Activated naive CD4-positive, alpha-beta T cell treated with anti-CD3 and anti-CD28 coated beads, Interleukin-2, amount 50 U/mL, for 24 hours (primary cell): ENCODE results near the gene ECSCR.
"Not testable (repeated sequence)": the region's sequence is repeated elsewhere in the genome, so short reads cannot be mapped to it uniquely, and the experiment has no call there.

ENCODE experiments used
- H3K27ac Mint-ChIP-seq: one replicate; pipeline ENCODE4 v1.8.0; 2021; ENCODE audit warnings: mild to moderate bottlenecking, mixed read lengths
- H3K27me3 Mint-ChIP-seq: one replicate; pipeline ENCODE4 v1.8.0; 2021; ENCODE audit warnings: mixed read lengths
- H3K36me3 Mint-ChIP-seq: one replicate; pipeline ENCODE4 v1.8.0; 2021; ENCODE audit warnings: mixed read lengths
- H3K4me1 Mint-ChIP-seq: one replicate; pipeline ENCODE4 v1.8.0; 2021; ENCODE audit warnings: mixed read lengths
- H3K4me3 Mint-ChIP-seq: one replicate; pipeline ENCODE4 v1.8.0; 2021; ENCODE audit warnings: mild to moderate bottlenecking, mixed read lengths
- H3K9me3 Mint-ChIP-seq: one replicate; pipeline ENCODE4 v1.8.0; 2021; ENCODE audit warnings: mixed read lengths

Gene ECSCR

GRCh38 chr5:139413153-139413552, 49.4 kb downstream of the ECSCR start:
- no peak overlapping the region for H3K4me3 Mint-ChIP-seq
- H3K27ac Mint-ChIP-seq: no peak overlapping the region
- H3K4me1 Mint-ChIP-seq: peaks cover 34% of the 10 kb centered on the region
- H3K36me3 Mint-ChIP-seq: no peaks in the 10 kb centered on the region
- H3K27me3 Mint-ChIP-seq: no peaks in the 10 kb centered on the region
- H3K9me3 Mint-ChIP-seq: no peaks in the 10 kb centered on the region

GRCh38 chr5:139410993-139411828, 51.3 kb downstream of the ECSCR start:
- H3K27ac Mint-ChIP-seq: no peak overlapping the region
- H3K27me3 Mint-ChIP-seq: no peaks in the 10 kb centered on the region
- peaks cover 39% of the 10 kb centered on the region for H3K4me1 Mint-ChIP-seq
- no peaks in the 10 kb centered on the region for H3K9me3 Mint-ChIP-seq
- no peaks in the 10 kb centered on the region for H3K36me3 Mint-ChIP-seq
- H3K4me3 Mint-ChIP-seq: no peak overlapping the region

DNA sequence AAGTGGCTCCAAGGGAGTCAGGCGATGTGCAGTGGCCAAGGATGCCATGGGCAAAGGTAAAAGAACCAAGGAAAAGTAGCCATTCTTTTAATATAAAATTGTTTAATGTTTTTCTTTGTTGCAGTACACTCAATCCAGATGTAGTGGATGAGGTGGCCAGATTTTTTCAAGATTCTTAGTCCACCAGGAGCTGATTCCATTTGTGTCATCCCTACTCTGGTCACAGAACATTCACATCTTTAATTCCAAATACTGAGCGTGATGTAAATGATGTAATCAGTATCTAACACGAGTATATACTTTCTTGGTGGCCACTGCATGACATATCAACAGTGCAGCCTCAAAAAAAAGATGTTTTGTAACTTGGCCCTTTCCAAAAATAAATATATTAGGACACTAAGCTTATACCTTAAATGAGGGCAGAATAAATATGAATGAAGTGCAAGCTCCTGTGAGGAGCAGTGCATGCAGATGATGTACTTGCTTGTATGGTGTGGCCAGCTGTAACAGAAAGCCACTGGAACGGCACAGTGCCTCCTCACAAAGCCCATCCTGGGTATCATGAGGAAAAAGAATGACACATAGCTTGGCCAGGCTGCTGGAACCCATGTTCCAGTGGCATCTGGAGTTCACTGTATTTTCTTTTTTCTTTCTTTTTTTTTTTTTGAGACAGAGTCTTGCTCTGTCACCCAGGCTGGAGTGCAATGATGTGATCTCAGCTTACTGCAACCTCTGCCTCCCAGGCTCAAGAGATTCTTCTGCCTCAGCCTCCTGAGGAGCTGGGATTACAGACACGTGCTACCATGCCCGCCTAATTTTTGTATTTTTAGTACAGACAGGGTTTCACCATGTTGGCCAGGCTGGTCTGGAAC, 52.2 kb downstream of the ECSCR start:
- no peak overlapping the region for H3K4me3 Mint-ChIP-seq
- no peaks in the 10 kb centered on the region for H3K27me3 Mint-ChIP-seq
- no peak overlapping the region for H3K27ac Mint-ChIP-seq
- no peaks in the 10 kb centered on the region for H3K36me3 Mint-ChIP-seq
- H3K9me3 Mint-ChIP-seq: no peaks in the 10 kb centered on the region
- H3K4me1 Mint-ChIP-seq: peaks cover 30% of the 10 kb centered on the region

GRCh38 chr5:139409116-139409515, 53.4 kb downstream of the ECSCR start:
- H3K27ac Mint-ChIP-seq, H3K4me3 Mint-ChIP-seq, H3K27me3 Mint-ChIP-seq, H3K9me3 Mint-ChIP-seq, H3K36me3 Mint-ChIP-seq: not testable (repeated sequence)
- peaks cover 24% of the 10 kb centered on the region for H3K4me1 Mint-ChIP-seq

- no peaks in the 10 kb centered on the region for H3K36me3 Mint-ChIP-seq
- H3K4me3 Mint-ChIP-seq: no peak overlapping the region
- peaks cover 25% of the 10 kb centered on the region for H3K4me1 Mint-ChIP-seq
- H3K27me3 Mint-ChIP-seq: no peaks in the 10 kb centered on the region
- peak overlapping the region; percentile 75 for H3K27ac Mint-ChIP-seq
- no peaks in the 10 kb centered on the region for H3K9me3 Mint-ChIP-seq
Observed at GRCh38 chr5:139408191-139408590, 54.4 kb downstream of the ECSCR start.

- H3K27ac Mint-ChIP-seq: peak overlapping the region; percentile 43
- H3K4me3 Mint-ChIP-seq: no peak overlapping the region
- H3K9me3 Mint-ChIP-seq: no peaks in the 10 kb centered on the region
- H3K36me3 Mint-ChIP-seq: no peaks in the 10 kb centered on the region
- H3K27me3 Mint-ChIP-seq: no peaks in the 10 kb centered on the region
- H3K4me1 Mint-ChIP-seq: peaks cover 32% of the 10 kb centered on the region
Observed at GRCh38 chr5:139407517-139407916, 55.0 kb downstream of the ECSCR start.

GRCh38 chr5:139406963-139407362, 55.6 kb downstream of the ECSCR start:
- Mint-ChIP-seq H3K9me3 (no peaks in the 10 kb centered on the region), H3K27me3 (no peaks in the 10 kb centered on the region), H3K27ac (no peak overlapping the region), H3K4me3 (no peak overlapping the region), H3K4me1 (peaks cover 34% of the 10 kb centered on the region), H3K36me3 (no peaks in the 10 kb centered on the region)

- no peaks in the 10 kb centered on the region for H3K36me3 Mint-ChIP-seq
- H3K9me3 Mint-ChIP-seq: no peaks in the 10 kb centered on the region
- H3K27ac Mint-ChIP-seq: peak overlapping the region; percentile 99
- no peaks in the 10 kb centered on the region for H3K27me3 Mint-ChIP-seq
- H3K4me1 Mint-ChIP-seq: peaks cover 34% of the 10 kb centered on the region
- H3K4me3 Mint-ChIP-seq: peak overlapping the region; percentile 94
Observed at GRCh38 chr5:139404484-139404840, 58.1 kb downstream of the ECSCR start.

GRCh38 chr5:139403787-139404483, 58.6 kb downstream of the ECSCR start, which contains the start of gene SPATA24:
SPATA24 (minus strand) TSS chr5:139404089; CDS start chr5:139404060, 29 bp downstream.
- Mint-ChIP-seq H3K27me3 (no peaks in the 10 kb centered on the region), H3K9me3 (no peaks in the 10 kb centered on the region), H3K4me1 (peaks cover 34% of the 10 kb centered on the region)

GRCh38 chr5:139403418-139403786, 59.1 kb downstream of the ECSCR start:
- Mint-ChIP-seq H3K9me3 (no peaks in the 10 kb centered on the region), H3K27me3 (no peaks in the 10 kb centered on the region), H3K4me1 (peaks cover 34% of the 10 kb centered on the region), H3K4me3 (peak overlapping the region; percentile 94), H3K36me3 (no peaks in the 10 kb centered on the region), H3K27ac (peak overlapping the region; percentile 99)

More at GRCh38 chr5:139403787-139404483, 58.6 kb downstream of the ECSCR start, which contains the start of gene SPATA24:
- Mint-ChIP-seq H3K27ac (peak within 1 kb of the TSS; percentile 99), H3K4me3 (peak within 1 kb of the TSS; percentile 94), H3K36me3 (no peaks in the 10 kb centered on the region)

GRCh38 chr5:139402561-139403158, 59.9 kb downstream of the ECSCR start:
- no peaks in the 10 kb centered on the region for H3K9me3 Mint-ChIP-seq
- H3K27me3 Mint-ChIP-seq: no peaks in the 10 kb centered on the region
- H3K4me3 Mint-ChIP-seq: peak overlapping the region; percentile 94
- H3K27ac Mint-ChIP-seq: peak overlapping the region; percentile 99
- H3K36me3 Mint-ChIP-seq: no peaks in the 10 kb centered on the region
- H3K4me1 Mint-ChIP-seq: peaks cover 30% of the 10 kb centered on the region

DNA sequence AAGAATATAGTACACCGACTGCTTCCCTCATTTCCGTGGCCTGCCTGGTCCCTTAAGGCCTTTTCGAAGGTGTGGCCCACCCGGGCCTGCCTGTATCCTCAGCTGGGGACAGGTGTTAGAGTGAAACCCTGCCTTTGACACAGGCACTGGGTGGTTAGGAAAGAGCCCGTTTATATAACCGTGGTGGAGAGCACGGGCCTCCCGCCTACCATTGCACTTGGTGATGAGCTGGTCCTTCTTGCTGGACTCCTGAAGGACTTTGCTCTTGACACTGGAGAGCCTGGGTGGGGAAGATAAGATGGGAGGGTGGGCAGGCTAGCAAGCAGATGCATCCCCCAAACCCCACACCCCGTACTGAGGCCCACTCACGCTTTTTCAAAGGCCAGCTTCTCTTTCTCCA, 61.0 kb downstream of the ECSCR start:
- Mint-ChIP-seq H3K27me3 (no peaks in the 10 kb centered on the region), H3K36me3 (no peaks in the 10 kb centered on the region), H3K27ac (no peak overlapping the region), H3K9me3 (no peaks in the 10 kb centered on the region), H3K4me3 (no peak overlapping the region), H3K4me1 (peaks cover 24% of the 10 kb centered on the region)

DNA sequence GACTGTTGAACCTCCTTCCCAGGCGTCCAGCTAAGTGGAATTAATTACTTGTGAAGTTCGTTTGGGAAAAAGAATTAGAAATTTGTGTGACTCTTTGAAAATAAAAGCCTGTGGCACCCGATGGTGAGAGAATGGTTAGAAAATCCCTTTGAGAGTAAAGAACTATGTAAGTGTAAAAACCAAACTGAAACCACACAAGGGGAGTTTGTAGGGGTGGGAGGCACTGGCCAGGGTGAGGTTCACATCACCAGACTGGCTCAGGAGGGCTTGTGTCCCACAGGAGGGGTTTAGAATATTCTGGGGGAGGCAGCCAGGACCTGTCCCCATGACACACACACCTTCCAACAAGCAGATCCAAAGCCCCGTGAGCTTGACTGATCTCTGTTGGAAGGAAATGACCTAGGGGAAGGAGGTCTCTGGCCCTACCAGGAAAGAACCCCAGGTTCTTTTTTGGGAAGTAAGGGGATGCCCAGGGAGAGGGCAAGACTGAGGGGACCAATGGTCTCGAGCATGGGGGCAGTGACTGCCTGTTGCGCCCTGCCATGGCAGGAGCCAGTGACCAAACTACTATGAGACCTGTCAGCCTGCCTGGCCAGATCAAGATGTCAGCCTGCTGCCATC, 62.9 kb downstream of the ECSCR start:
- Mint-ChIP-seq H3K27ac (no peak overlapping the region), H3K36me3 (no peaks in the 10 kb centered on the region), H3K4me3 (no peak overlapping the region), H3K9me3 (no peaks in the 10 kb centered on the region), H3K27me3 (no peaks in the 10 kb centered on the region), H3K4me1 (peaks cover 23% of the 10 kb centered on the region)
